Smooth muscle cell (in vitro differentiated cells): Measurements from ENCODE around the gene CYP4B1. TPM values are rescaled to one million over a fixed set of nuclear protein-coding genes. Genes with fewer than 3 reads are reported as not detected.
"Not testable (repeated sequence)": the region's sequence is repeated elsewhere in the genome, so short reads cannot be mapped to it uniquely, and the experiment has no call there.

Experiments used
- DNase-seq: peaks from one replicate; lab custom pipeline; 2025; ENCODE audit not compliant: unreplicated experiment; lab: John Stamatoyannopoulos, UW
- H2AFZ ChIP-seq: fragments of 200-600 bp; sonication (generic); 2 replicates; pipeline ENCODE4 v1.6.0; 2016; ENCODE audit warnings: antibody characterized with exemption, low read depth, mild to moderate bottlenecking
- H3F3A ChIP-seq: fragments of 200-600 bp; sonication (generic); 2 replicates; pipeline ENCODE4 v1.6.0; 2017; ENCODE audit warnings: antibody characterized with exemption, low read depth
- H3K27ac ChIP-seq: fragments of 200-600 bp; sonication (generic); 2 replicates; pipeline ENCODE4 v1.5.1; 2016; ENCODE audit warnings: low read depth, mild to moderate bottlenecking
- H3K27me3 ChIP-seq: fragments of 200-600 bp; sonication (generic); 2 replicates; pipeline ENCODE4 v1.6.1; 2016; ENCODE audit warnings: low read depth, mild to moderate bottlenecking
- H3K36me3 ChIP-seq: fragments of 200-600 bp; sonication (generic); 2 replicates; pipeline ENCODE4 v1.5.1; 2016; ENCODE audit warnings: low read depth
- H3K4me1 ChIP-seq: fragments of 200-600 bp; sonication (generic); 2 replicates; pipeline ENCODE4 v1.5.1; 2016; ENCODE audit warnings: low read depth
- H3K4me2 ChIP-seq: fragments of 200-600 bp; sonication (generic); 2 replicates; pipeline ENCODE4 v1.6.0; 2016; ENCODE audit warnings: mild to moderate bottlenecking
- H3K4me3 ChIP-seq: fragments of 200-600 bp; sonication (generic); 2 replicates; pipeline ENCODE4 v1.5.1; 2016; ENCODE audit warnings: mild to moderate bottlenecking
- H3K79me2 ChIP-seq: fragments of 200-600 bp; sonication (generic); 2 replicates; pipeline ENCODE4 v1.6.0; 2016; ENCODE audit warnings: low read depth, mild to moderate bottlenecking
- H3K9ac ChIP-seq: fragments of 200-600 bp; sonication (generic); 2 replicates; pipeline ENCODE4 v1.6.0; 2016; ENCODE audit warnings: low read depth
- H3K9me3 ChIP-seq: fragments of 200-600 bp; sonication (generic); replicated peaks from 2 replicates; pipeline ENCODE4 v1.5.1; 2016; ENCODE audit warnings: low read depth
- H4K20me1 ChIP-seq: fragments of 200-600 bp; sonication (generic); 2 replicates; pipeline ENCODE4 v1.6.0; 2016; ENCODE audit warnings: low read depth
- WGBS: methylation state at CpG from one replicate; pipeline ENCODE4 v1.1.7; 2016; ENCODE audit warnings: low lambda C conversion rate; 5-methylcytosine and 5-hydroxymethylcytosine counted together
- polyA plus RNA-seq: library from polyadenylated mRNA; unstranded; fragments of >200 nt; fragmentation: Nextera tagmentation; extraction: Ambion mirVana; gene quantifications from 2 replicates; pipeline ENCODE4 v1.2.1, GENCODE V29; 2016
- total RNA-seq: library from RNA; depleted of rRNA; stranded (reverse); fragments of >200 nt; gene quantifications from 2 replicates; pipeline ENCODE4 v1.2.3, GENCODE V29; 2014
- TF ChIP-seq, protein P1 (sequence below): fragments of 200-600 bp; sonication (generic); IDR thresholded peaks from 2 replicates; pipeline ENCODE4 v1.5.1; 2017; ENCODE audit warnings: borderline replicate concordance, mild to moderate bottlenecking, antibody characterized with exemption; ENCODE audit not compliant: insufficient read depth, poor library complexity, severe bottlenecking

The CYP4B1 gene
- total and polyA plus RNA-seq, 2 experiments from 2014 or later = not detected

DNA sequence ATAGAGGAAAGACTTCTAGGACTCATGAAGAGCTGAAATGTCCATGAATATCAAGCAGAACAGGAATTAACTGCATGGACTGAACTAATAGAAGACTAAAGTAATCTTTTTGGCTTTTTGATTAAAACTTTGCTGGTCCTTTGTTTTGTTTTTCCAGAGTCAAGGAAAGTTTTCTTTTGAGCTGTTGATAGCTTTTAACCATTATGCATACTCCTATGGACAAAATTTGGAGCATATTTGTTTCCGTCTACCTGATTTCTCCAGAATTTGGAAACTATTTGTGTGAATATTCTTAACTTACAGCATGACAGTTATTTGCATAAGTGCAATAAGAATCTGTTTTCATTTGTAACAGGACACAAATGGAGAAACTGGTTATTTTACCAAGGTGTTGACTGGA, 24.5 kb upstream of the CYP4B1 start:
- no peak overlapping the region for H3K27ac ChIP-seq
- TF ChIP-seq, protein P1, sequence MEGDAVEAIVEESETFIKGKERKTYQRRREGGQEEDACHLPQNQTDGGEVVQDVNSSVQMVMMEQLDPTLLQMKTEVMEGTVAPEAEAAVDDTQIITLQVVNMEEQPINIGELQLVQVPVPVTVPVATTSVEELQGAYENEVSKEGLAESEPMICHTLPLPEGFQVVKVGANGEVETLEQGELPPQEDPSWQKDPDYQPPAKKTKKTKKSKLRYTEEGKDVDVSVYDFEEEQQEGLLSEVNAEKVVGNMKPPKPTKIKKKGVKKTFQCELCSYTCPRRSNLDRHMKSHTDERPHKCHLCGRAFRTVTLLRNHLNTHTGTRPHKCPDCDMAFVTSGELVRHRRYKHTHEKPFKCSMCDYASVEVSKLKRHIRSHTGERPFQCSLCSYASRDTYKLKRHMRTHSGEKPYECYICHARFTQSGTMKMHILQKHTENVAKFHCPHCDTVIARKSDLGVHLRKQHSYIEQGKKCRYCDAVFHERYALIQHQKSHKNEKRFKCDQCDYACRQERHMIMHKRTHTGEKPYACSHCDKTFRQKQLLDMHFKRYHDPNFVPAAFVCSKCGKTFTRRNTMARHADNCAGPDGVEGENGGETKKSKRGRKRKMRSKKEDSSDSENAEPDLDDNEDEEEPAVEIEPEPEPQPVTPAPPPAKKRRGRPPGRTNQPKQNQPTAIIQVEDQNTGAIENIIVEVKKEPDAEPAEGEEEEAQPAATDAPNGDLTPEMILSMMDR = no peak
- no peaks in the 10 kb centered on the region for H3K27me3 ChIP-seq
- H3K79me2 ChIP-seq = no peaks in the 10 kb centered on the region
- 88% methylated on average over 1 of the region's 1 CpG for WGBS
- peaks cover 16% of the 10 kb centered on the region for H3K9me3 ChIP-seq
- H3K4me1 ChIP-seq = no peaks in the 10 kb centered on the region
- no peak overlapping the region for H3K4me2 ChIP-seq
- H3K36me3 ChIP-seq = no peaks in the 10 kb centered on the region
- no peaks in the 10 kb centered on the region for H3F3A ChIP-seq
- no peak for DNase-seq
- no peak overlapping the region for H3K9ac ChIP-seq
- H3K4me3 ChIP-seq = no peak overlapping the region
- no peaks in the 10 kb centered on the region for H4K20me1 ChIP-seq
- H2AFZ ChIP-seq = no peak overlapping the region

DNA sequence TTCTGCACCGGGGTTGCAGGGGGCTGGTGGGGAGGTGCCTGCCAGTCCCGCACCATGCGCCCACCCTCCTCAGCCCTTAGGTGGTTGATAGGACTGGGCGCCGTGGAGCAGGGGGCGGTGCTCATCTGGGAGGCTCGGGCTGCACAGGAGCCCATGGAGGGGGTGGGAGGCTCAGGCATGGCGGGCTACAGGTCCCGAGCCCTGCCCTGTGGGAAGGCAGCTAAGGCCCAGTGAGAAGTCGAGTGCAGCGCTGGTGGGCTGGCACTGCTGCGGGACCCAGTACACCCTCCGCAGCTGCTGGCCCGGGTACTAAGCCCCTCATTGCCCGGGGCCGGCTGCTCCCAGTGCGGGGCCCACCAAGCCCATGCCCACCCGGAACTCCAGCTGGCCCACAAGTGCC, 20.4 kb upstream of the CYP4B1 start:
- H3F3A ChIP-seq, H3K36me3 ChIP-seq, H3K79me2 ChIP-seq, H4K20me1 ChIP-seq, DNase-seq, H3K4me1 ChIP-seq, H3K9me3 ChIP-seq, H3K4me2 ChIP-seq, H3K9ac ChIP-seq, H3K4me3 ChIP-seq, H2AFZ ChIP-seq, H3K27ac ChIP-seq, H3K27me3 ChIP-seq: not testable (repeated sequence)
- WGBS = 91% methylated on average over 12 of the region's 18 CpGs

DNA sequence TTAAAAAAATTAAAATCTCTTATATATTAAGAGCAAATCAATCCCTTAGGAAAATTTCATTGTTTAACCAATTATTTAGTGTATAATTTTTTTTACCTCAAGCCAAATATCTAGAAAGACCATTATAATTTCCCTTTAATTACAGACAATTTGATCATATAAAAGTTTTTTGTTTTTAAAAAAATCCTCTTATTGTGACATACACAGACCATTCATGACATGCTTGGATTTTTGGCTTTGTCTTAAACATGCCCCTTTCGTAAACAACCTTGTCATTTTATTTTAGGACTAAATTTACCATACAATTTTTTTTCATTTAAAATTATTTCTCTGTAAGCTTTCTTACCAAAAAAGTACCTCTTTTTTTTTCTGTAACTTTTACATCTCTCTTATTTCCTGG, 14.2 kb upstream of the CYP4B1 start:
- Histone ChIP-seq H3K27ac (no peak overlapping the region), H3K4me2 (no peak overlapping the region), H3K9me3 (peaks cover 4% of the 10 kb centered on the region), H3K27me3 (no peaks in the 10 kb centered on the region), H2AFZ (no peak overlapping the region), H3K4me1 (no peaks in the 10 kb centered on the region), H4K20me1 (no peaks in the 10 kb centered on the region), H3K9ac (no peak overlapping the region), H3F3A (no peaks in the 10 kb centered on the region), H3K36me3 (no peaks in the 10 kb centered on the region), H3K79me2 (no peaks in the 10 kb centered on the region), H3K4me3 (no peak overlapping the region)
- 96% methylated on average over 1 of the region's 1 CpG for WGBS
- TF ChIP-seq, protein P1 = no peak
- no peak for DNase-seq

DNA sequence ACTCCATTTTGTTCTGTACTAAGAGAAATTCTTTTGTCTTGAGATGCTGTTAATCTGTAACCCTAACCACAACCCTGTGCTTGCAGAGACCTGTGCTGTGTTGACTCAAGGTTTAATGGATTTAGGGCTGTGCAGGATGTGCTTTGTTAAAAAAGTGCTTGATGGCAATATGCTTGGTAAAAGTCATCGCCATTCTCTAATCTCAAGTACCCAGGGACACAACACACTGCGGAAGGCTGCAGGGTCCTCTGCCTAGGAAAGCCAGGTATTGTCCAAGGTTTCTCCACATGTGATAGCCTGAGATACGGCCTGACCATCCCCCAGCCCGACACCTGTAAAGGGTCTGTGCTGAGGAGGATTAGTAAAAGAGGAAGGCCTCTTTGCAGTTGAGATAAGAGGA, 10.2 kb upstream of the CYP4B1 start:
- not testable (repeated sequence) for H3K4me1 ChIP-seq, H2AFZ ChIP-seq, H3K27ac ChIP-seq, H4K20me1 ChIP-seq, DNase-seq, H3K79me2 ChIP-seq, H3K36me3 ChIP-seq, H3K4me3 ChIP-seq, H3K27me3 ChIP-seq, H3K9ac ChIP-seq, H3K4me2 ChIP-seq, H3F3A ChIP-seq, H3K9me3 ChIP-seq
- WGBS = 82% methylated on average over 4 of the region's 4 CpGs

DNA sequence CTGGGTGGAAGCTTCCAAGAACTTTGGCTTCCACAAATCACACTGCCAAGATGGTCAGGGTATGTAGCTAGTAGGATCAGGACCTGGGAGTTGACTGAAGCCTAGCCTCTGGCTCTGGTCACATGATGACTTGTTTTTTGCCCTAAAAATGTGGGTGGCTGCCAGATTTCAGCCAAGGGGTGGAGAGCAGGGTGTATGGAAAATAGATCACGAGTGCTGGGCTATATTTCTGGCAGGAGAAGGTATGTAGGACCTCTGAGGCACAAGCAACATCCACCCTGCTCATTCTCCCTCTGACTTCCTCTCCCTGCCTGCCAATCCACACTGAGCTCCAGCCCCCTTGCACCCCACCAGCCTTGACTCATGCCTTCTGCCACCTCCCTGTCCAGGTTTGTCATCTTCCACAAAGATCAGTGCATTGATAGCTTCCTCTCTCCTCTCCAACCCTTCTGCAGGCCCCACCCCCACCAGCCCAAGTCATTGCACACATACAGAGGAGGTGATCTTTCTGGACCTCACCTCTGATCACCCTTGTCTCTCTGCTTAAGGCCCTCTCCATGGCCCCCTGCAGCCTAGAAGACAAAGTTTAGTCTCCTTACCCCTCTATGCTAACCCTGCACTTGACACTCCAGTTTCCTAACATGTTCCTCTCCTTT, 8.3 kb upstream of the CYP4B1 start:
- H3K4me2 ChIP-seq = no peak overlapping the region
- H3F3A ChIP-seq = no peaks in the 10 kb centered on the region
- TF ChIP-seq, protein P1 = no peak
- H3K9ac ChIP-seq = no peak overlapping the region
- no peaks in the 10 kb centered on the region for H3K4me1 ChIP-seq
- H4K20me1 ChIP-seq = no peaks in the 10 kb centered on the region
- whole genome bisulfite sequencing = 42% methylated on average over 1 of the region's 1 CpG
- H3K36me3 ChIP-seq = no peaks in the 10 kb centered on the region
- H3K4me3 ChIP-seq = no peak overlapping the region
- no peak for DNase-seq
- H3K27me3 ChIP-seq = no peaks in the 10 kb centered on the region
- no peak overlapping the region for H3K27ac ChIP-seq
- H3K9me3 ChIP-seq = no peaks in the 10 kb centered on the region
- no peaks in the 10 kb centered on the region for H3K79me2 ChIP-seq
- H2AFZ ChIP-seq = no peak overlapping the region
